Umbilical cord (tissue), 2 donors: ENCODE measurements around the gene FICD. TPM values are rescaled to one million over a fixed set of nuclear protein-coding genes. Genes with fewer than 3 reads are reported as not detected.
"Not testable (repeated sequence)": the region's sequence is repeated elsewhere in the genome, so short reads cannot be mapped to it uniquely, and the experiment has no call there.

Experiments
- DNase-seq: peaks from one replicate; pipeline ENCODE4 v3.0.0-alpha.2; 2015; ENCODE audit warnings: low spot score
- total RNA-seq: library from RNA; depleted of rRNA; stranded (reverse); fragments of >200 nt; gene quantifications from one replicate; pipeline ENCODE4 v1.2.3, GENCODE V29; 2014; ENCODE audit warnings: low replicate concordance; ENCODE audit not compliant: insufficient read depth

The FICD gene
- total RNA-seq, 1 donor from 2014 or later: 6.5 TPM

- peak; percentile 19 for DNase-seq
Measured at GRCh38 chr12:108531929-108532848, 17.1 kb downstream of the FICD start.

- DNase-seq: no peak
Measured at GRCh38 chr12:108538146-108538545, 23.1 kb downstream of the FICD start.

DNA sequence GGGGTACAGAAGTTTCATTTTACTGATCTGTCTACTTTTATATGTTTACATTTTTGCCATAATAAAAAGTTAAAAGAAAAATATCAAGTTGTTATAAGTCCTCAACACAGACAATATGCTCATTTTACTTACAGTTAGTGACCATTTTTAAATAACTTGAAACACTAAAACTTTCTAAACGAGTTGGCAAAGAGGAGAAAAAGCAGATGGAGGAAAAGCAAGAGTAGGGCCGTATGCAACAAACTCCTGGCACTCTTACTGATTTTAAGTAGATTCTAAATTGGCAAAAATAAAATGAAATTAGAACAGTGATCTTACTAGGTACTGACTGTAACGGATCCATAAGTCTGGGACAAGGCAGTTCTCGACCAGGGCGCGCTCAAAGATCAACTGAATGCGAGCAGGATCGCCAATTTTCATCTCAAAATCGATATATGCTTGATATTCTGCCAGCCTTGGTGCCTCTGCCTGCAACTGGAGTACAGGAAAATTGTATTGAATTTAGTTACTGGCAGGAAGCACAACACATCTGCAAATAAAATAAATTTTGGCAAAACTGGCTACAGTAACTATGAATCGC lies 23.6 kb downstream of the FICD start:
- no peak for DNase-seq

- DNase-seq: no peak
Measured at GRCh38 chr12:108542320-108542719, 27.2 kb downstream of the FICD start.

DNA sequence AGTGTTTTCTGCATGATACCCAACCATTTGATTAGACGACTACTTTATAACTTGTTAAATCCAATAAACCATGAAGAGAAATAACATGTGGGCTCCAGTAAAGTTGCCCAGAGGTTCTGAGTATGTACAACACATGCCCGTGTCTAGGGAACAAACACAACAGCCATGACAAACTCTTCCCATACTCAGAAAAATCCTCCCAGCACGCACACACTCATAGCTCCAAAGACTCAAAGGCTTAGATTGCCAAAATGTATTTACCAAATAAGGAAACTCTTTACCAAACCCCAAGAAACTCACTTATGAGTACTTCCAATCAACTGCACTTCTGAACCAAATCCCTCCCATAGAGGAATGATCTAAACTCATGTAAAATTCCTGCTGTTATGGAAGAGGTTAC lies 28.6 kb downstream of the FICD start:
- no peak for DNase-seq

DNA sequence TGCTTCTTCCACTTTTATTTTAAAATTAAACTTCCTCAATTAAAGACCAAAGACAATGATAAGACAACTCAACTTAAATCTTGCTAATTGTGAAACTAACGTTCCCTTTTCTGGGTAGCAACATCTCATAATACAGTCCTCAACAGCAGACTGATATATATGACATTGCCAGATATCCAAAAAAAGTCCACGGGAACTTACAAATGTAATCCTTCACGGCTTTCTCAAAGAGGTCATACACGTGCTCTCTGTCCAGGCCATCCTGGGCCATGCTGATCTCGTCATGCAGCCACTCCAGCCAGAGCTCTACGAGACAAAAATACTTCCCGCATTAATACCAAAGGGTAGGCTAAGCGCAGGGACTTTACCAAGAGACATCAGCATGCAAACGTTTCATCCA lies 32.6 kb downstream of the FICD start:
- no peak for DNase-seq

DNA sequence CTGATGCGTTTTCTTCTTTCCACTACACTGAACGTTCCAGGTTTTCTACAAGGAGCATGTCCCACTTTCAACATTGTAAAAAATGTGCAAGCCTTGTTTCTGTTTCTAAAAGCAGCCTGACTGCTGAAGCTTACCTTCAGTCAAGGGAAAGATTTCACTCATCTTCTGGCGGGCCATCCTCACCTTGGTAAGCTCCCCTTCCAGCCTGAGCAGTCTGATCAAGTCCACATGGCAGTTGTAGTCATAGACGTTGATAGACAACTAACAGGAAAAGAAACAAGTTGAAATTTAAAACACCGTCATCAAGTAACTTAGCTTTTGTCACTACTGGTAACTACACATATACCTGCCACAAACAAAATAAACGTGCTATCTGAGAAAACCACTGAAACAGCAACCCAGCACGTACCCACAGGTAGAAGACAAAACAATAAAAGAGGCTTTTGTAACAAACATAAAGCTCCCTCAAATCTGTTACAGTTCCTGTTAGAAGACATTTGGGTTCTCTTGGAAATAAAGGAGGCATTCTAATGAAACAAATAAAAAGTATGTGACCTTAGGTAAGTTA lies 34.0 kb downstream of the FICD start:
- DNase-seq: no peak

DNA sequence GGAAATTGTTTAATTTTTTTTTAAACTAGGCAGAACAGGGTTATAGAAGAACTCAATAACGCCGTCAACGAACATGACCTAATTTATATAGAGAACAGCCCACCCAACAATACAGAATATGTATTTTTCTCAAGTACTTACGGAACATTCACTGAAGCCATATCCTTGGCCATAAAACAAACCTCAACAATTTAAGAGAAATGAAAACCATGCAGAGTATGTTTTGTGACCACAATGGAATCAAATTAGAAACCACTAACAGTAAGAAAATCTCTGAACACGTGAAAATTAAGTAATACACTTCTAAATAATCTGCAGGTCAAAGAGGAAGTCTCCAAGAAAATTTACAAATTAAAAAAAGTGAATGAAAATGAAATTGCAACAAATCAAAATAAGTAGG lies 36.5 kb downstream of the FICD start:
- DNase-seq: no peak

GRCh38 chr12:108553799-108554198 lies 38.7 kb downstream of the FICD start:
- DNase-seq: no peak

DNA sequence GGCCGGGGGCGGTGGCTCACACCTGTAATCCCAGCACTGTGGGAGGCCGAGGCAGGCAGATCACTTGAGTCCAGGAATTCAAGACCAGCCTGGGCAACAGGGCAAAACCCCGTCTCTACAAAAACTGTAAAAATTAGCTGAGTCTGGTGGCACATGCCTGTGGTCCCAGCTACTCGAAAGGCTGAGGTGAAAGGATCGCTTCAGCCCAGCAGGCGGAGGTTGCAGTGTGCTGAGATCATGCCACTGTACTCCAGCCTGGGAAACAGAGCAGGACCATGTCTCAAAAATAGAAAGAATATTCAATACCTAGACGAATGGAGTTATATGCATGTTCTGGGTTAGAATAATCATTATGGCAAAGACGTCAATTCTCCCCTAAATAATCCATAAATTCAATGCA lies 40.3 kb downstream of the FICD start:
- DNase-seq: not testable (repeated sequence)

DNA sequence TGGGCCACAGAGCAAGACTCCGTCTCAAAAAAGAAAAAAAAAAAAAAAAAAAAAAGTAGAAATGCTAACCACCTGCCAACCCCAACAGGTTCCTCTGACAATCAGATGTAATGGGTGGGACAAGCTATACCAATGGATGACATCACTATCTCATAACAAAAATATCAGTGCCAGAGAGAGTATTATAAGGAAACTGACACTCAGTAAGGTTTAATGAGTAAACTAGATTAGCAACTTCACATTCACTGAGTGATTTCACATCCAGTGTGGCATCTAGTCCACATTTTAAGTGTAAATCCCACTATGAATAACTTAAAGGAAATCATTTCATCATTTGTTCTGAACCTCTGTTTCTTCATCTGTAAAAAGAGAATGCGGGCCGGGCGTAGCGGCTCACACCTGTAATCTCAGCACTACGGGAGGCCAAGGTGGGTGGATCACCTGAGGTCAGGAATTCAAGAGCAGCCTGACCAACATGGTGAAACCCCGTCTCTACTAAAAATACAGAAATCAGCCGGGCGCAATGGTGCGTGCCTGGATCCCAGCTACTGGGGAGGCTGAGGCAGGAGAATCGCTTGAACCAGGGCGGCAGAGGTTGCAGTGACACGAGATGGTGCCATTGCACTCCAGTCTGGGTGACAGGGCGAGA lies 44.1 kb downstream of the FICD start:
- no peak for DNase-seq

DNA sequence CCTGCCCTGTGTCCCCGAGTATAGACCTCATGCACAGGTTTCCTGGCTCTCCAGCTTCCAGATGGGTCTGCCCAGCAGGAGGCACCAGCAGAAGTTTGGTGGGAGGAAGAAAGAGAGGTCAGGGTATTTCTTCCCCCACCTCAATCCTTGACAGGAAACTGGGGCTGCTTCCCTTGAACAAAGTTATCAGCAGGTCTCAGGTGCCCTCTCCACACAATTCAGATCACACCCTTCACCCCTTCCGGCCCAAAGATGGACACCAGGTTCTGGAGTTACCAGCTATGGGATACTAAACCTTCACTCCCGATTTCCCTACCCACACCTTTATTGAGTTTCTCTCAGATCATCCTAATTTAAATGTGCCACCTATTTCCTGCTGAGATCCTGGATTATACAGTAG lies 44.7 kb downstream of the FICD start:
- no peak for DNase-seq

- DNase-seq: no peak
Measured at GRCh38 chr12:108560321-108560721, 45.2 kb downstream of the FICD start.

DNA sequence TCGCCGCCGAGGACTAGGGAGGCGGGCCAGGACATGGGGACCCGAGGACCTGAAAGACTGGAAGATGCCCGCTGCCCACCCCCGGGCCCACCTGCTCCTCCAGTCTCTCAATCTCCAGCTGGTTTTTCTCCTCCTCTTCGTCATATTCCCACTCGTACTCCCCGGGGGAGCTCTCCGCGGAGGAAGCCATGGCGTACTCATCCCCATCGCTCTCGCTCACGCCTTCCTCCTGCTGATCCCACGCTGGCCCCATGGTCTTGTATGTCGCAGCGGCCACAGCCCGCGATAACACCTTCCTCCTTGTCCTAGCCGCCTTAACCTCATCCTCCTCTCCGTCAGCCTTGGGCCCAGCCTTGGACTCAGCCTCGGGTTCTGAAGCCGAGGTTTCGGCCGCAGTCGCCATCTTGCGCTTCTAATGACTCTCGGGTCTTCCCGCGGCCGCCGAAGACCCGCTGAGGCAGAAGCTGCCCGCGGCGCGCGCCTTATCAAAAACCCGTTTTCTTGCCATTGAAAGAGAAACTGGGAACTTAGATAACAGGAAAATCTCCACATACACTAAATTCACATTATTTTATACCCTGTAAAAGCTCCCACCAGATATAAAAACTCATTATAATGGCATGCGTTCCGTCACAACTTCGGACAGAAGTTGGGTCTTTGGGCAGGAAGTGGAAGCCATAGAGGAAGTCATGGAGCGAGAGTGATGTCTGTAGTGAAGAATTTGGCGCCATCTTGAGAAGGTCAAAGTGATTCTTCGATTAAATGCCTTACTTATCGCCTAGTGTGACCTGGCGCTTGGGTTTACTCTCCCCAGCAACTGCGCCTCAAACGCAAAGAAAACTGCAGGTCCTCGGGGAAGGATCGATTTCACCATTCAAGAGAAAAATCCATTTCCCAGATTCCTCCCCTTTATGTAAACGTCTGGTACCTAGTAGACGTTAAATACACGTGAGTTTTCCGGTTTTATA lies 46.0 kb downstream of the FICD start, which contains the start of gene SART3:
Gene SART3, minus strand, starts transcription at position 422 of the 968 bp plus-strand sequence. Its CDS starts 19 bp downstream, at position 403.
- DNase-seq: peak; percentile 95

DNA sequence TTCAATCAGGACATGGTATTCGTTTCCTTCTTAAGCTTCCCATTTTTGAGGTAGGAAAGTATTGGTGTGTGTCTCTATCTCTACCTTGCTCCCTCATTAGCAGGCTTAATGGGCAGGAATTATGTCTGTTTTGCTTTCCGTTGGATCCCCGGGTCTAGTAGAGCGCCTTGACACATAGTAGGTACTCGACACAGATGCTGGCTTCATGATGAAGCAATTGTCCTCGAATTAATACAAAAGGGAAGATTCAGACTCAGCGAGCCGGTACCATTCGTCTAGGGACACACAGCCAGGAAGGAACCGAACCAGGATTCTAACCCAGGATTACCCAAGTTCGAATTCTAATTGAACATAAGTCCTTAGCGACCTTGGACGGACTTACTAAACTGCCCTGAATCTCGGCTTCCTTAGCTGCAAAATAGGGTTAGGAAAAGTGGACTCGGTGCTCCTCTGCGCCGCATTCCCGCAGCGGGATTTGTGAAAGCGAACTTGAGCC lies 46.8 kb downstream of the FICD start:
- DNase-seq: no peak

GRCh38 chr12:108562348-108563135 lies 47.5 kb downstream of the FICD start, which contains the start of gene ISCU:
Gene ISCU, plus strand, starts transcription at chr12:108562596. Its CDS starts 27 bp downstream, at chr12:108562623.
- peak; percentile 99 for DNase-seq

DNA sequence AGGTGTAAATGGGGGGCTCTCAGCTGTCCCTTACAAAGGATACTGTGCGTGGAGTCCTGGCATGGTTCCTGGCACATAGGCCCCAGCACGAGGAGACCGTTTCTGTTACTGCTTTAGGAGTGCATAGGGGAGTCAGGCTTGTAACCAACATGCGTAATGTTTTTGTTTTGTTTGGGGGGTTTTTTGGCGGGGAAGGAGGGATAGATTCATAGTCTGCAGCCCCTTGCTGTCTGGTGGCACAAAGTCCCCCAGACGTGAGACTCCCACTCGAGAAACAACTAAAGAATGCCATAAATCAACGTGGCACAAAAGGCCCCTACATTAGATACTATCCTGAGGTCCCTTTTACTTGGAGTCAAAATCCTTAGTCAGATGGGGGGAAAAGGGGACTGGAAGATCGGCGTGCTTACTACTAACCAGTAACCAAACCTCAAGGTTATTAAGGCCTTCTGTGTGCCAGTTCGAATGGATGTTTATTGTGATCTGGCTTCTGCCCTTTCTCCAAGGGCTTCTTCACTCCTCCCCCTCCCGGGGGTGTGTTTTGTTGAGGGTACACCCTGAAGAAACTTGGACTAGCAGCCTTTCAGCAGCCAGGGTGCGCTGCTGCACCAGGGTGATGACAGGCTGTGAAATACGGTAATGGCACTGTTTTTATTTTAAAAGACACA lies 48.2 kb downstream of the FICD start:
- DNase-seq: peak; percentile 95

DNA sequence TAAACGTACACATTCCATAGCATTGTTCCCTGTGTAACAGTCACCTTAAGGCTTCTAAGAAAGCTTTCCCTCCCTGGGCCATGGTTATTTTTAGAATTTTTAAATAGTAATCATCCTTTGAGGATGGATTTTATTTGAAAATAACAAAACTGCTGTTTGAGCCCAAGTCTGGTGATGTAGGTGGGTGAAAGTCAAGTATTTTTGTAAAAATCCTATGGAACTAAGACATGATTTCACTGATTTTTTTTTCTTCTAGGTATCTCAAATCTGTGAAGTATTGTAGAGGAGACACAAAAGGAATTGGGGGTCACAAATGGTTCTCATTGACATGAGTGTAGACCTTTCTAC lies 48.7 kb downstream of the FICD start:
- no peak for DNase-seq

GRCh38 chr12:108564724-108565123 lies 49.6 kb downstream of the FICD start:
- no peak for DNase-seq
